HCT116 (cell line): ENCODE results near the gene DDX10. TPM values are rescaled to one million over a fixed set of nuclear protein-coding genes. Genes with fewer than 3 reads are reported as not detected.

ENCODE experiments used
- ATAC-seq: fragments of 200-7000 bp; cut with Tn5 transposase; 2 replicates; pipeline ENCODE4 v1.9.1; 2020; ENCODE audit warnings: mild to moderate bottlenecking, moderate library complexity
- BruUV-seq: library from RNA; stranded (reverse); fragments of 400-500 nt; replicated peaks from 2 replicates; lab custom pipeline; 2021; lab: Mats Ljungman, UMichigan
- CTCF ChIA-PET: fragments of 300-600 bp; sonication (Branson Sonifier 250); formaldehyde crosslinking; loops from one replicate; lab custom pipeline; 2021; ENCODE audit warnings: antibody characterized with exemption; lab: Charles Lee
- POLR2A ChIA-PET: fragments of 300-600, 350-600 bp; sonication (Branson Sonifier 250); formaldehyde crosslinking; loops from one replicate; lab custom pipeline; 2021; ENCODE audit warnings: antibody characterized with exemption; lab: Charles Lee
- RAD21 ChIA-PET, 2 experiments: fragments of 300-600 bp; sonication (Branson Sonifier 250); formaldehyde crosslinking; loops; one replicate each; lab custom pipeline; 2023; ENCODE audit warnings: low total read pairs in 2 of 2; ENCODE audit not compliant: uncharacterized antibody in 2 of 2, unreplicated experiment in 2 of 2, low non-redundant PET in 1 of 2; lab: Charles Lee
- DNase-seq: peaks from one replicate; pipeline ENCODE4 v3.0.0-alpha.2; 2010; ENCODE audit warnings: low read depth, low spot score
- H2AFZ ChIP-seq: fragments of 200-600 bp; shearing (Covaris generic), sonication (generic); 2 replicates; pipeline ENCODE4 v1.6.1; 2017; ENCODE audit warnings: low read depth, mixed run types, mixed read lengths, antibody characterized with exemption, low read length; ENCODE audit not compliant: poor library complexity, severe bottlenecking
- H3K27ac ChIP-seq: 2 replicates; pipeline ENCODE4 v1.5.1; 2012; ENCODE audit warnings: low read depth, low read length
- H3K27me3 ChIP-seq: fragments of 200-600 bp; sonication (generic); 2 replicates; pipeline ENCODE4 v1.6.1; 2016; ENCODE audit warnings: mixed run types, low read length, mixed read lengths; ENCODE audit not compliant: insufficient read depth
- H3K36me3 ChIP-seq, 2 experiments: fragments of 200-500 bp in 1 of 2; fragments of 200-600 bp in 1 of 2; sonication (Bioruptor generic) in 1 of 2; sonication (generic) in 1 of 2; 2 replicates each; pipeline versions ENCODE4 v1.5.1 to v1.6.1; 2014 to 2016; ENCODE audit warnings: low read length in 2 of 2, inconsistent platforms in 1 of 2, mixed read lengths in 1 of 2, mixed run types in 1 of 2; ENCODE audit not compliant: insufficient read depth in 2 of 2, control insufficient read depth in 1 of 2
- H3K4me1 ChIP-seq, 2 experiments: fragments of 200-600 bp in 1 of 2; sonication (generic) in 1 of 2; 2 replicates each; pipeline versions ENCODE4 v1.5.1 to v1.6.1; 2012 to 2017; ENCODE audit warnings: low read length in 2 of 2, inconsistent platforms in 1 of 2, mild to moderate bottlenecking in 1 of 2, mixed read lengths in 1 of 2, mixed run types in 1 of 2, moderate library complexity in 1 of 2; ENCODE audit not compliant: insufficient read depth in 2 of 2, control insufficient read depth in 1 of 2
- H3K4me2 ChIP-seq: fragments of 200-600 bp; sonication (generic); 2 replicates; pipeline ENCODE4 v1.6.1; 2017; ENCODE audit warnings: mixed run types, low read length, mixed read lengths
- H3K4me3 ChIP-seq, 2 experiments: fragments of 200-600 bp in 1 of 2; sonication (generic) in 1 of 2; replicated peaks in 1 of 2; 2 replicates each; pipeline ENCODE4 v1.5.1; 2011 to 2016; ENCODE audit warnings: low read length in 2 of 2, control low read depth in 1 of 2, low read depth in 1 of 2, mild to moderate bottlenecking in 1 of 2, mixed read lengths in 1 of 2, mixed run types in 1 of 2
- H3K79me2 ChIP-seq: fragments of 200-600 bp; sonication (generic); 2 replicates; pipeline ENCODE4 v1.6.1; 2017; ENCODE audit warnings: mild to moderate bottlenecking, mixed run types, low read length, moderate library complexity, mixed read lengths; ENCODE audit not compliant: insufficient read depth
- H3K9ac ChIP-seq: fragments of 200-600 bp; sonication (generic); 2 replicates; pipeline ENCODE4 v1.6.1; 2016; ENCODE audit warnings: low read length, mixed read lengths
- H3K9me2 ChIP-seq: fragments of 200-600 bp; sonication (generic), shearing (Covaris generic); 2 replicates; pipeline ENCODE4 v1.6.1; 2017; ENCODE audit warnings: mixed run types, mild to moderate bottlenecking, moderate library complexity; ENCODE audit not compliant: insufficient read depth
- H3K9me3 ChIP-seq, 2 experiments: fragments of 200-500 bp in 1 of 2; fragments of 200-600 bp in 1 of 2; sonication (Bioruptor generic) in 1 of 2; sonication (generic) in 1 of 2; 2 replicates each; pipeline ENCODE4 v1.6.1; 2014 to 2017; ENCODE audit warnings: low read length in 2 of 2, mixed read lengths in 2 of 2, inconsistent platforms in 1 of 2, low read depth in 1 of 2, mild to moderate bottlenecking in 1 of 2, mixed run types in 1 of 2, moderate library complexity in 1 of 2; ENCODE audit not compliant: control insufficient read depth in 1 of 2, insufficient read depth in 1 of 2
- H4K20me1 ChIP-seq: fragments of 200-600 bp; sonication (generic), shearing (Covaris generic); 2 replicates; pipeline ENCODE4 v1.6.1; 2017; ENCODE audit warnings: mixed run types, mild to moderate bottlenecking, moderate library complexity; ENCODE audit not compliant: insufficient read depth
- EGR1 ChIP-seq: IDR thresholded peaks from 2 replicates; pipeline ENCODE4 v1.6.1; 2012; ENCODE audit warnings: low read depth
- ELF1 ChIP-seq: IDR thresholded peaks from 2 replicates; pipeline ENCODE4 v1.6.1; 2012; ENCODE audit warnings: low read depth, borderline replicate concordance
- JUND ChIP-seq: IDR thresholded peaks from 2 replicates; pipeline ENCODE4 v1.6.1; 2012
- POLR2AphosphoS5 ChIP-seq: IDR thresholded peaks from 2 replicates; pipeline ENCODE4 v1.6.1; 2011; ENCODE audit warnings: mild to moderate bottlenecking, low read depth, low read length, moderate library complexity
- REST ChIP-seq: IDR thresholded peaks from 2 replicates; pipeline ENCODE4 v1.6.1; 2012; ENCODE audit warnings: low read depth
- SIN3A ChIP-seq: IDR thresholded peaks from 2 replicates; pipeline ENCODE4 v1.6.1; 2012; ENCODE audit warnings: low read depth
- SRF ChIP-seq: IDR thresholded peaks from 2 replicates; pipeline ENCODE4 v1.6.1; 2012; ENCODE audit warnings: low read depth
- TCF7L2 ChIP-seq: IDR thresholded peaks from 2 replicates; pipeline ENCODE4 v1.7.0; 2011; ENCODE audit warnings: borderline replicate concordance, inconsistent platforms; ENCODE audit not compliant: insufficient read depth, insufficient read length; ENCODE audit errors: extremely low read depth
- ZFX ChIP-seq: fragments of 450-650 bp; IDR thresholded peaks from 2 replicates; pipeline ENCODE4 v1.6.1; 2017
- intact Hi-C: fragments of 100-400 bp; cut with micrococcal nuclease; formaldehyde crosslinking; loops from 2 replicates; pipeline ENCODE4 v1.10.0; 2022
- total RNA-seq: library from RNA; stranded (reverse); gene quantifications from one replicate; pipeline ENCODE4 v1.2.1, GENCODE V29; 2021; ENCODE audit not compliant: unreplicated experiment

The DDX10 gene
- total RNA-seq, 1 experiment from 2014 or later: 66.5 TPM

GRCh38 chr11:108866781-108867180 lies 201.9 kb downstream of the DDX10 start:
- Histone ChIP-seq H3K9me2 (no peaks in the 10 kb centered on the region), H3K9me3 (no peaks in the 10 kb centered on the region), H2AFZ (no peak overlapping the region), H3K9ac (no peak overlapping the region), H3K4me2 (no peak overlapping the region), H3K27ac (no peak overlapping the region), H3K36me3 (no peaks in the 10 kb centered on the region), H3K4me3 (no peak overlapping the region), H3K4me1 (peaks cover 18 to 21% of the 10 kb centered on the region in 2 experiments; a peak in 3 of 4 replicates), H3K79me2 (no peaks in the 10 kb centered on the region; the same call in 1 of the 2 replicates), H4K20me1 (no peaks in the 10 kb centered on the region), H3K27me3 (no peaks in the 10 kb centered on the region)
- ChIA-PET POLR2A (no interaction called here), CTCF (interaction anchor here (1.2 kb wide), 1 partner anchor 7 kb away, joined by 3 read pairs; no protein-coding TSS in a partner anchor), RAD21 (no interaction called here)
- TF ChIP-seq ELF1 (no peak), JUND (no peak), ZFX (no peak), POLR2AphosphoS5 (no peak), EGR1 (no peak), REST (no peak), TCF7L2 (no peak), SRF (no peak), SIN3A (no peak)
- DNase-seq: no peak
- BruUV-seq: no TSS peak
- ATAC-seq: no peak
- intact Hi-C loops: no loop called here
